Rectal smooth muscle tissue (tissue), 1 donor: ENCODE results near the gene MRPL14.
A peak's percentile ranks its signal among the peaks of the same experiment; 100 is the strongest.

ENCODE experiments used
- H3K27ac ChIP-seq: one replicate; pipeline ENCODE4 v1.7.0; 2013; ENCODE audit warnings: low read depth, low read length, inconsistent platforms
- H3K27me3 ChIP-seq: one replicate; pipeline ENCODE4 v1.7.0; 2013; ENCODE audit warnings: low read length; ENCODE audit not compliant: control insufficient read depth, insufficient read depth
- H3K36me3 ChIP-seq: one replicate; pipeline ENCODE4 v1.7.0; 2013; ENCODE audit warnings: low read length; ENCODE audit not compliant: control insufficient read depth, insufficient read depth
- H3K4me1 ChIP-seq: one replicate; pipeline ENCODE4 v1.7.0; 2013; ENCODE audit warnings: low read length; ENCODE audit not compliant: control insufficient read depth, insufficient read depth
- H3K4me3 ChIP-seq: one replicate; pipeline ENCODE4 v1.7.0; 2013; ENCODE audit warnings: low read length
- H3K9ac ChIP-seq: one replicate; pipeline ENCODE4 v1.7.0; 2013; ENCODE audit warnings: low read length

MRPL14 gene

DNA sequence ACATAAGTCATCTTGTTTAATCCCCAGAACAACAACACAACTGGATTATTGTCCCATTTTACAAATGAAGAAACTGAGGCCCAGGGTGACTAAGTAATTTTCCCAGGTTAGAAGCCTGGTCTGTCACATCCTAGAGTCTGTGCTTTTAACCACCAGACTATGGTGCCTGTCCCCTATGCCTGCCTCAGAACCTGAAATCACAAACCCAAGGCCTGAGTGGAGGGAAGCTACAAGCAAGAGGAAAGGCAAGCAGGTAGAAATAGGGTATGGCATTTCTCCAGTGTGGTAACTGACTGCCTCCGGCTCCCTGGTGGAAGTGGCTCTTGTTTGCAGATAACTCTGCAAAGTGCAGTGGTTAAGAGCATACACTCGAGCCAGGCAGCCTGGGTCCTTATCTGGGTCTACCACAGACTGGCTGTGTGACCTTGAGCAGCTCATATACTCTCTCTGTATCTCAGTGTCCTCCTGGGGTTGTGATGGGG lies 2.6 kb upstream of the MRPL14 start:
- peaks cover 5% of the 10 kb centered on the region for H3K36me3 ChIP-seq
- H3K27ac ChIP-seq: no peak overlapping the region
- H3K27me3 ChIP-seq: no peaks in the 10 kb centered on the region
- peaks cover 17% of the 10 kb centered on the region for H3K4me1 ChIP-seq
- no peak overlapping the region for H3K4me3 ChIP-seq
- H3K9ac ChIP-seq: no peak overlapping the region

DNA sequence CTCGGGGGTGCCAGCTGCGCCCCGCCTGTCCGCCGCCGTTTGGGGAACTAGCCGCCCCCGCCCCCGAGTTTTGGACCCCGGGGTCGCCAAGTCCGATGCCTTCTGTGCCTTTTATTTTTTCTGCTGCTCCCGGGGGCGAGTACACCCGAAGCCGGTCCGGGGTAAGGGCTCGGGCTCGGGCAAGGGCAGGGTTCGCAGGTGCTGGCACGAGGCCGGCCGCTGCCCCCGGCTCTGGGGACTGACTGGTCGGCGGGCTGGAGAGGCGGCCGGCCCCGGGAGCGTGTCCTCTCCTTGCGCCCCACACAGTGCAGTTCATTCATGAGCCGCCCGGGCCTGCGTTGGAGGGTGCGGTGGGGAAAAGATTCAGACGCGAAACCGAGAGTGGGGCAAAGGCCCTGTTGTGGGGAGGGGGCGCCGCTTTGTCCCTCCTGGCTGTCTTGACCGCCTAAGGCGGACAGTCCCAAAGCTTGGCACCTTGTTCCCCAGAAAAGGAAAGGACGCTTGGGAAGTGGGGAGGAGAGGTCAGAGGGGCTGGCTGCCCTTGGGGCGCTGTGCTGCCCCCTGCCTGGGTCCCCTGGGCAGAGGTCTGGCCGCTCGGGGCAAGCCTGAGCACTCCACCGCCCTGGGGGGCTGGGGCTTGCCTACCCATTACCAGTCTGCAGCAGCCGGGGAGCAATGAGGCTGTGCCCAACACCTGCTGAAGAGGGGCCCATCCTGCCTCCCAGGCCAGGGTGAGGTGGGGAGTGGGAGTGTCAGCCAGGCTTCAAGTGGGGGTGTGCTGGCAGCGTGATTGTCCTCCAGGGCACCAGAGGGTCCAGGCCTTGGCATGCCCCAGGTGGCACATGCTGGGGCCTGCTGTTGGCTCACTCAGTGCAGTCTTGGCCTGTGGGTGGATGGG lies 1.0 kb upstream of the MRPL14 start:
- Histone ChIP-seq H3K27ac (no peak overlapping the region), H3K36me3 (no peaks in the 10 kb centered on the region), H3K27me3 (no peaks in the 10 kb centered on the region), H3K4me1 (peaks cover 17% of the 10 kb centered on the region), H3K4me3 (peak overlapping the region; percentile 73), H3K9ac (peak overlapping the region; percentile 67)

DNA sequence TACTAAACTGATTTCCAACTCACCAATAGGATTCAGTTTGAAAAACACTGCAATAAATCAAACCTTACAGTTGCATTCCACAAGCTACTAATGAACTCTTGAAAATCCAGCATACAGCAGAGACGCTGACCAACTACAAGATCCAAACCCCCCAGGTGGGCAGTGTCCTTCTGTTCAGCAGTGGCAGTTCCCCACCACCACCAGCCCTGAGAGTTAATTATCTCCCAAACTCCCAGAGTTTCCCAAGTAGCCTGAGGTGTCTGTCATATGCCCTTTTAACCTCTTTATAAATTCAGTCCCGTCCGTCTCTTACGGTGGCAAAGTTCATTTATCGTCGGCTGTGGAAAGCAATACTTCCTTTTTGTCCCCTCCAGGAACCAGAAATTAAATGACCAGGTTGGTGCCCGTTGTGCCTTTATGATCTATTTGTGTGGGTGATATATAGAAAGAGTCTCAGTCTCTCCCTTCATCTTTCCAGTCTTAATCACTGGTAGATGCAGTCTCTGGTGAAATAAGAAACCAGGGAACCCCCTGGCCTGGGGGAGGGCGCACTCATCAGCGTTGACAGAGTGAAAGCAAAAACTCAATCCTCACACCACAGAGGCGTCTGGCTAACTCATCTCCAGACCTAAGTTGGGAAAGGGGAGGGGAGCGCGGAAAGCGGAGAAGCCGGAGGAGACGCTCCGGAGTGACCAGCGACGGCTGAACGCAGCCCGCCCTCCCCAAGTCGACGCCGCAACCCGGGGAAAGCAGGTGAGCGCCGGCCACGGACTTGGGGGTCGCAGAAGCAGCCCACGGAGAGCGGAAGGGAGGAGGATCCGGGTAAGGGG lies 717 bp downstream of the MRPL14 start:
- Histone ChIP-seq H3K27ac (peak overlapping the region; percentile 84), H3K9ac (peak overlapping the region; percentile 74), H3K4me3 (peak overlapping the region; percentile 88), H3K36me3 (no peaks in the 10 kb centered on the region), H3K4me1 (peaks cover 25% of the 10 kb centered on the region), H3K27me3 (no peaks in the 10 kb centered on the region)

DNA sequence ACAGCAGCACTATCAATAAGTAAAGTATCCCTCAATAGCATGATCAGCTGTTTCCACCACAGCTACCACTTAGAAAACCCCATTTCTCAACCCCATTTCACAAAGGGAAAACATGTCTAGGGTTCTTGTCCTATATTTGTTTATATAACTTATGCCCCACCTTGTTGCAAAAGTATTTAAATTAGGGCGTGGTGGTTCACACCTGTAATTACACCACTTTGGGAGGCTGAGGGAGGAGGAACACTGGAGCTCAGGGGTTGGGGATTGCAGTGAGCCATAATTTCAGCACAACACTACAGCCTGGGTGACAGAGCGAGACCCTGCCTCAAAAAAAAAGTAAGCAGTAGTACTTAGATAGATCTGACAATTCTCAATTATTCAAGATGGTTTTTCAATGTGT lies 3.7 kb downstream of the MRPL14 start:
- Histone ChIP-seq H3K27ac (no peak overlapping the region), H3K4me3 (no peak overlapping the region), H3K27me3 (no peaks in the 10 kb centered on the region), H3K36me3 (no peaks in the 10 kb centered on the region), H3K4me1 (peaks cover 28% of the 10 kb centered on the region), H3K9ac (no peak overlapping the region)

DNA sequence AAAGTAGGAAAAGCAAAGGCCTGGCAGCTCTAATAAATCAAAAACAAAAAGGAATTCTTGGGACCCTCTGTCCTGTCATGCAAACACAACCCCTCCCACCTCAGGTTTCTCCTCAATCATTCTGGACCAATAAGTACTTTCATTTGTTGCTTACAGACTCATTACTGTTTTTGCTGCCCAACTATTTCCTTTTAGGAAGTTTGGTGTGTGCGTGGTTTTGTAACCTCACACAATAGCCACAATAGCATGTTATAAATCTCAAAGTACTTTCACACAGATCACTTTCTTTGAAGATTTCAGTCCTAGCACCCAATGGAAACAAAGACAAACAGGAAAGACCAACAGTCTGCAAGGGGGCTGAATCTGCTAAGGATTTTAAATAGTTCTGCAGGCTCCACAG lies 4.5 kb downstream of the MRPL14 start:
- H3K36me3 ChIP-seq: no peaks in the 10 kb centered on the region
- H3K4me1 ChIP-seq: peaks cover 24% of the 10 kb centered on the region
- peak overlapping the region; percentile 15 for H3K27ac ChIP-seq
- H3K4me3 ChIP-seq: peak overlapping the region; percentile 8
- no peaks in the 10 kb centered on the region for H3K27me3 ChIP-seq
- H3K9ac ChIP-seq: no peak overlapping the region

DNA sequence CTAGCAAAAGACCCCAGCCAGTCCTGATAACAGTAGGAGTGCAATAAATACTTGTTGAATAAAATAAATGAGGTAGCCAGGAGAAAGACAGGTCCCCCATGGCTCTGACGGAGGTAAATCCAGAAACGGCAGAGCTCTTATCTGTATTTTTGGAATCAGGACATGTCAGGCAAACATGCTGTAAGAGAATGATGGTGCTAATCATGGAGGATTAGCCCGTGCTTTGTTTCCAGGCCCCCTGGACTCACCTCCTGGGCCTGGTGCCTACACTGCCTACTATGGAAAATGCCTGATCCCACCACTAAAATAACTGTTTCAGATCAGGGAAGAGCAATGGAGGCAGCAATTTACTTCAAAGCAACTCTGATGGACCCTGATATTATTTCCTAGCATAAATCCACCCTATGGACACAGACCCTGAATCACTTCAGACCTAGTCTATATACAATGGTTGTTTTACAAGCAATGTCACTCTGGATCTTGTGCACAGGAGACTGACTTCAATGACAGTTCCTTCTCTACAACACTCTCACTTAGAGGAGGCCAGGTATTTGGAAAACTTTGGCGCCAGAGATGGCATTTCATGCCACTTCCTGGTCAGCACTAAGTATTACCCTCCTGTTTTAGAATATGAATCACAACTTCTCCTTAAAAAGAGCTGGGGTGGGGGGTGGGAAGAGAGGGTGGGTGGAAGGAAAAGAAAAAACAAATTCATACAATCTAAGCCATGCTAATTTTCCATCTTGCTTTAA lies 6.4 kb downstream of the MRPL14 start:
- H3K4me1 ChIP-seq: peaks cover 28% of the 10 kb centered on the region
- no peaks in the 10 kb centered on the region for H3K36me3 ChIP-seq
- H3K27ac ChIP-seq: no peak overlapping the region
- H3K4me3 ChIP-seq: no peak overlapping the region
- no peaks in the 10 kb centered on the region for H3K27me3 ChIP-seq
- no peak overlapping the region for H3K9ac ChIP-seq

DNA sequence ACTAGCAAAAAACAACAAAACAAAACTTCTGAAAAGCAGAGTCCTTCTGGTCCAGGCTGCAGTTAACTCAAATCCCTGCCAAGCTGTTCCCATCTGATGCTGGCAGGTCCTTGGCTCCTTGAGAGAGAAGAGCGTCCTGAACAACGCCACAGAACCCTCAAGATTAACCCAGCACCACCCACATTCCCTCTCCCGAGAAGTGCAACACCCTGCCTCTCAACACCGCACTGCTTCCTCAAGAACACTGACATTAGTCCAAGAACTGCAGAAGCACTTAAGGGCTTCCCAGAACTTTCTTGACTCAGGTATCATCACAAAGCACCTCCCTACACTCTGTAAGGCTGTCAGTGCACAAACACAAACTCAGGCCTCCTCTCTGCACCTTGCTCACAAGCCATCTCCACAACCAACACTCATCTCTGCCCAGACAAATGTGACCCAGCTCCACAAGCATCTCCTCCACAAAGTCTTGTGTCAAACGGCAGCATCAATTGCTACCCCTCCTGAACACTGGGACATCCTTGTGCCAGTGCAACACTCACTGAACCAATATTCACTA lies 7.5 kb downstream of the MRPL14 start:
- Histone ChIP-seq H3K9ac (no peak overlapping the region), H3K27ac (peak overlapping the region; percentile 32), H3K4me1 (peaks cover 26% of the 10 kb centered on the region), H3K4me3 (no peak overlapping the region), H3K36me3 (no peaks in the 10 kb centered on the region), H3K27me3 (no peaks in the 10 kb centered on the region)

DNA sequence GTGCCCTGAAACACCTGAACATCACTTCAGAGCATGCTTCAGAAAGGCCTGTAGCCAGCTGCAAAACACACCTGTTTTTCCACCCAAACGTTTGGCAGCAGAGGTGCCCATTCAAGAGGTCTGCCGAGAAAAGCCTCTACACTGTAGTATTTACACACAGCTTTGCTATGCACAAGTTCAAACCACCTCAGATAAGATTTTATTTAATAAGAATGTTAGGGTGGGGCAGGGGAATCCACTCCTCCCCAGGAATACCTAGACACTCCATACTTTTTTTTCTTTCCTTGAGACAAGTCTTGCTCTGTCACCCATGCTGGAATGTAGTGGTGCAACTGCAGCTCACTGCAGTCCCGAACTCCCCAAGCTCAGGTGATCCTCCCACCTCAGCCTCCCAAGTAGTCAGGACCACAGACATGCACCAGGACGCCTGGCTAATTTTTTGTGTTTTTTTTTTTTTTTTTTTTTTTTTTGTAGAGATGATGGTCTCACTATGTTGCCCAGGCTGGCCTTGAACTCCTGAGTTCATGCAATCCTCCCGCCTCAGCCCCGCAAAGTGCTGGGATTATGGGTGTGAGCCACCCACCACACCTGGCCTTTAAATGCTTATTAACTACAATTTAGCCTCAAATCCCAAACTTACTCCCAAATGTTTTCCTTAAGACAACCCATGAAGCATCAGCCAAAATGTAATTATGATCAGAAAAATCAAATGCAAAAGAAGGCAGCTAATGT lies 9.7 kb downstream of the MRPL14 start:
- H3K36me3 ChIP-seq: peaks cover 8% of the 10 kb centered on the region
- no peak overlapping the region for H3K27ac ChIP-seq
- no peak overlapping the region for H3K4me3 ChIP-seq
- H3K4me1 ChIP-seq: peaks cover 20% of the 10 kb centered on the region
- no peaks in the 10 kb centered on the region for H3K27me3 ChIP-seq
- no peak overlapping the region for H3K9ac ChIP-seq

DNA sequence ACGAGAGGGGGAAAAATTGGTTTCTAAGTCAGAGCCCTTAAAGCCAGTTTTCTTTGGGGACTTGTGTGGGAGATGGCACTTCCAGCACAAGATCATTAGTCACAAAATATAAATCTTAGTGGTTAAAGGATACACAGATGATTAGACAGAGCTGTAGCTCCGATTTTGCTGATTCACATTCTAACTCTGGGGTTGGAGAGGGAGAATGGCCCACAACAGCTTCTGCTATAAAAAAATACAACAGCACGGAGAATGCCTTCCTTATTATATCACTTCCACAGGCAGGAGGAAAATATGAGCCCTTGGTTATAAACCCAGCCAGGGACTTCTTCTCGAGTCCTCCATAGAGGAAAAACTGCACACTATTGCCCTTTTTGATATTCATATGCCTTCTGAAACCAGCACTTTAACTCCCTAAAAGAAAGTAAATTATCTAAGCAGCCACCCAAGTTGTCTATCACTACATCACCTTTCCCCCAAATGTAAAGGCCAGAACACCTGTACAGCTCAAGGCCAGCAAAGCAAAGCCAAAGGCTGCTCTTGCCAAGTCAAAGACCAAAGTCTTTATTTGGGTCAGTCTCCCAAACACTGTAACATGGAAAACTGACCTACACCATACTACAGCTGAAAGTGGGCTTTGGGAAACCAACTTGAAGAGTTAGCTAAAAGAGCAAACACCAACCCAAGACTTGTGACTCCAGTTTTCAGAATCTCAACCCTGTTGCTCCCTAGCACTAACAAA lies 10.4 kb downstream of the MRPL14 start:
- Histone ChIP-seq H3K27ac (peak overlapping the region; percentile 53), H3K4me3 (no peak overlapping the region), H3K9ac (no peak overlapping the region), H3K4me1 (peaks cover 17% of the 10 kb centered on the region), H3K27me3 (no peaks in the 10 kb centered on the region), H3K36me3 (peaks cover 8% of the 10 kb centered on the region)

DNA sequence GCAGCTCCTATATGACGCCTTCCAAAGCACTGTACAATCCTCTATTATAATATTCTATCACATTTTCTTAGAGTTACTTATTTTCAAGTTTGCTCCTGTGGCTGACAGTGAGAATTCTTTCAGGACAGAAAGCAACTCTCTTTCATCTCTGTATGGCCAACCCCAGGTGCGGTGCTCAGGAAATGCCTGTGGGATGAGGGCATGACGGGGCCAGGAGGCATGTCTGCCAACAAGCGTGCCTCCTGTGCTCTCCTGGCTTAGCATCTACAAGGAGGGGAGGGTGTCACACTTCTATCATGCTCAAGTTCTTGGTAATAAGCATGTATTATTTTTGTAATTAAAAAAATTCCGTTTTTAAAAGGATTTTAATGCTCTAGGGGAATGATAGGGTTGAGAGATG lies 11.4 kb downstream of the MRPL14 start:
- no peaks in the 10 kb centered on the region for H3K27me3 ChIP-seq
- no peak overlapping the region for H3K4me3 ChIP-seq
- H3K27ac ChIP-seq: no peak overlapping the region
- peaks cover 17% of the 10 kb centered on the region for H3K4me1 ChIP-seq
- no peak overlapping the region for H3K9ac ChIP-seq
- H3K36me3 ChIP-seq: peaks cover 8% of the 10 kb centered on the region

DNA sequence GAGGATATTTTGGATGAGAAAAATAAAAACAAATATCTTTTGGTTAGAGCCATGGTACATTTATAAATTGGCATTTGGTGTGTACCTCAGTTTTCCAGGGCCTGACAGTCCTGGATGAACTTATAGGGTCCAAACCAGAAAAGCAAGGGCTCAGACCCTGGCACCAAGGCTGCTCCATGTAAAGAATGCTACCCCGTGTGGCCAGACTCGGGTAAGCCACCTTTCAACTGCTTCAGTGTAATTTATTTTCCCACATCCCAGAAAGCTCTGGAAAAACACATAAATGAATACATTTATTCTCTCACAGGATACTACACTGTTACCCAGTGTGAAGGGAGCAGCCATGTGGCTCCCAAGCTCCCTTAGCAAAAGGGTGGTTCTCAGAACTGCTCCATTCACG lies 13.8 kb downstream of the MRPL14 start:
- Histone ChIP-seq H3K27me3 (no peaks in the 10 kb centered on the region), H3K9ac (no peak overlapping the region), H3K4me3 (no peak overlapping the region), H3K4me1 (peaks cover 12% of the 10 kb centered on the region), H3K36me3 (peaks cover 11% of the 10 kb centered on the region), H3K27ac (no peak overlapping the region)
